Neuron (in vitro differentiated cells): ENCODE measurements around the gene MLLT6.

Experiments used
- H2AFZ ChIP-seq: one replicate; pipeline ENCODE4 v1.6.1; 2013; ENCODE audit warnings: low read depth, mild to moderate bottlenecking, inconsistent platforms, low read length, moderate library complexity
- H3K27me3 ChIP-seq: one replicate; pipeline ENCODE4 v1.6.1; 2013; ENCODE audit warnings: low read length; ENCODE audit not compliant: insufficient read depth
- H3K36me3 ChIP-seq: one replicate; pipeline ENCODE4 v1.6.1; 2013; ENCODE audit warnings: low read length; ENCODE audit not compliant: insufficient read depth
- H3K4me1 ChIP-seq: one replicate; pipeline ENCODE4 v1.6.1; 2013; ENCODE audit warnings: low read length; ENCODE audit not compliant: insufficient read depth
- H3K4me3 ChIP-seq: 2 replicates; pipeline ENCODE4 v1.5.1; 2013; ENCODE audit warnings: mild to moderate bottlenecking, low read length, moderate library complexity
- H3K9me3 ChIP-seq: one replicate; pipeline ENCODE4 v1.6.1; 2013; ENCODE audit warnings: low read length

Gene MLLT6

GRCh38 chr17:38690386-38690785 lies 14.7 kb upstream of the MLLT6 start:
- Histone ChIP-seq H2AFZ (no peak overlapping the region), H3K9me3 (no peaks in the 10 kb centered on the region), H3K27me3 (peaks cover 8% of the 10 kb centered on the region), H3K4me3 (no peak overlapping the region), H3K4me1 (peaks cover 11% of the 10 kb centered on the region), H3K36me3 (no peaks in the 10 kb centered on the region)

GRCh38 chr17:38691154-38691553 lies 13.9 kb upstream of the MLLT6 start:
- no peak overlapping the region for H2AFZ ChIP-seq
- H3K27me3 ChIP-seq, result peaks cover 8% of the 10 kb centered on the region
- H3K9me3 ChIP-seq, result no peaks in the 10 kb centered on the region
- no peaks in the 10 kb centered on the region for H3K36me3 ChIP-seq
- H3K4me1 ChIP-seq, result peaks cover 11% of the 10 kb centered on the region
- no peak overlapping the region for H3K4me3 ChIP-seq

GRCh38 chr17:38693700-38694329 lies 11.3 kb upstream of the MLLT6 start:
- no peak overlapping the region for H2AFZ ChIP-seq

GRCh38 chr17:38697061-38697820 lies 7.8 kb upstream of the MLLT6 start:
- Histone ChIP-seq H3K4me1 (peaks cover 16% of the 10 kb centered on the region), H3K9me3 (no peaks in the 10 kb centered on the region), H3K36me3 (no peaks in the 10 kb centered on the region), H3K4me3 (no peak overlapping the region), H2AFZ (no peak overlapping the region), H3K27me3 (peaks cover 6% of the 10 kb centered on the region)

More at GRCh38 chr17:38693700-38694329, 11.3 kb upstream of the MLLT6 start:
- Histone ChIP-seq H3K4me3 (no peak overlapping the region), H3K9me3 (no peaks in the 10 kb centered on the region), H3K4me1 (peaks cover 11% of the 10 kb centered on the region), H3K36me3 (no peaks in the 10 kb centered on the region), H3K27me3 (peaks cover 14% of the 10 kb centered on the region)

- peaks cover 23% of the 10 kb centered on the region for H3K4me1 ChIP-seq
- peaks cover 6% of the 10 kb centered on the region for H3K27me3 ChIP-seq
- H2AFZ ChIP-seq, result no peak overlapping the region
- H3K4me3 ChIP-seq, result no peak overlapping the region
- H3K9me3 ChIP-seq, result no peaks in the 10 kb centered on the region
- no peaks in the 10 kb centered on the region for H3K36me3 ChIP-seq
Measured at GRCh38 chr17:38698760-38699159, 6.3 kb upstream of the MLLT6 start.

- Histone ChIP-seq H3K9me3 (no peaks in the 10 kb centered on the region), H3K27me3 (peaks cover 4% of the 10 kb centered on the region), H2AFZ (peak overlapping the region; percentile 80), H3K36me3 (no peaks in the 10 kb centered on the region), H3K4me1 (peaks cover 27% of the 10 kb centered on the region), H3K4me3 (peak overlapping the region; percentile 85)
Measured at GRCh38 chr17:38701504-38702165, 3.4 kb upstream of the MLLT6 start.

GRCh38 chr17:38702166-38702915 lies 2.7 kb upstream of the MLLT6 start:
- H3K4me1 ChIP-seq, result peaks cover 30% of the 10 kb centered on the region
- H3K4me3 ChIP-seq, result peak overlapping the region; percentile 85
- no peaks in the 10 kb centered on the region for H3K27me3 ChIP-seq
- peak overlapping the region; percentile 80 for H2AFZ ChIP-seq
- no peaks in the 10 kb centered on the region for H3K9me3 ChIP-seq
- H3K36me3 ChIP-seq, result peaks cover 2% of the 10 kb centered on the region

GRCh38 chr17:38702916-38703741 lies 1.9 kb upstream of the MLLT6 start:
- peak overlapping the region; percentile 85 for H3K4me3 ChIP-seq
- no peaks in the 10 kb centered on the region for H3K27me3 ChIP-seq
- peaks cover 30% of the 10 kb centered on the region for H3K4me1 ChIP-seq
- peaks cover 9% of the 10 kb centered on the region for H3K36me3 ChIP-seq
- peak overlapping the region; percentile 80 for H2AFZ ChIP-seq
- H3K9me3 ChIP-seq, result no peaks in the 10 kb centered on the region

- no peaks in the 10 kb centered on the region for H3K9me3 ChIP-seq
- H3K4me3 ChIP-seq, result peak overlapping the region; percentile 85
- H2AFZ ChIP-seq, result peak overlapping the region; percentile 90
- H3K4me1 ChIP-seq, result peaks cover 30% of the 10 kb centered on the region
- H3K27me3 ChIP-seq, result no peaks in the 10 kb centered on the region
- peaks cover 13% of the 10 kb centered on the region for H3K36me3 ChIP-seq
Measured at GRCh38 chr17:38703742-38704605, 1.1 kb upstream of the MLLT6 start.

GRCh38 chr17:38705523-38705802 lies 390 bp downstream of the MLLT6 start:
- Histone ChIP-seq H3K27me3 (no peaks in the 10 kb centered on the region), H3K4me3 (peak overlapping the region; percentile 69)

GRCh38 chr17:38705803-38706504 lies 881 bp downstream of the MLLT6 start:
- H3K27me3 ChIP-seq, result no peaks in the 10 kb centered on the region
- peaks cover 30% of the 10 kb centered on the region for H3K4me1 ChIP-seq
- H3K4me3 ChIP-seq, result peak overlapping the region; percentile 69
- H3K9me3 ChIP-seq, result no peaks in the 10 kb centered on the region
- H3K36me3 ChIP-seq, result peaks cover 27% of the 10 kb centered on the region
- no peak overlapping the region for H2AFZ ChIP-seq

More at GRCh38 chr17:38705523-38705802, 390 bp downstream of the MLLT6 start:
- peaks cover 23% of the 10 kb centered on the region for H3K36me3 ChIP-seq
- H3K9me3 ChIP-seq, result no peaks in the 10 kb centered on the region
- H2AFZ ChIP-seq, result no peak overlapping the region
- H3K4me1 ChIP-seq, result peaks cover 30% of the 10 kb centered on the region
